NB4 (cell line): ENCODE results near the gene TM4SF20.

ENCODE experiments used
- POLR2A ChIP-seq: IDR thresholded peaks from 2 replicates; pipeline ENCODE4 v1.6.1; 2011; ENCODE audit warnings: mild to moderate bottlenecking; ENCODE audit not compliant: insufficient read length; ENCODE audit errors: extremely low read depth
- TF ChIP-seq, protein P1 (sequence below): IDR thresholded peaks from one replicate; pipeline ENCODE4 v1.5.1; 2012; ENCODE audit warnings: low read depth, low read length

DNA sequence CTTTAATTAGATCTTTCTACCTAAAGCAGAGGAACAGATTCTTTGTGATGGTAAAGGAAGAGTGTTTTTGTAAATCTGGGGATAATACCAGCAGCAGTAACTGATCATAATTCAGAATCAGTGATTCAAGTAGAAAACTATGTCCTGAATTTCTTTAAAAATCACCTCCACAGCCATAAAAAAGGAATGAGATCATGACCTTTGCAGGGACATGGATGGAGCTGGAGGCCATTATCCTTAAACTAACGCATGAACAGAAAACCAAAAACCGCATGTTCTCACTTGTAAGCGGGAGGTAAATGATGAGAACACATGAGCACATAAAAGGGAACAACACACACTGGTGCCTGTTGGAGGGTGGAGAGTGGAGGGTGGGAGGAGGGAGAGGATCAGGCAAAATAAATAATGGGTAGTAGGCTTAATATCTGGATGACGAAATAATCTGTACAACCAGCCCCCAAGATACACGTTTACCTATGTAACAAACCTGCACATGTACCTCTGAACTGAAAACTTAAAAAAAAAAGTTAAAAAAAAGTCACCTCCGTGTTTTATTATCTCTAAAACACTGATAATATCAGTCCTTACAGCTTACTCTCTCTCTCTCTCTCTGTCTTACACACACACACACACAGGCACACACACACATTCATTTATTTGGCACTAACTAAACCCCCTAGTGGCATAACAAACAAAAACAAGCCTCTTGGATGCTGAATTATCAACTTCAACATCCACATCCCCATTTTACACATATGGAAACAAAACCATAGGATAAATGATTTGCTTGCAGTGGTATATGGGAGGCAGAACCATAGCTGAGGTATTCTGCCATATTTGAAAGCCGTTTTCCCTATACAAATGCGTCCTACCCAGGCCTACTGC, 1.4 kb downstream of the TM4SF20 start:
- TF ChIP-seq, protein P1, sequence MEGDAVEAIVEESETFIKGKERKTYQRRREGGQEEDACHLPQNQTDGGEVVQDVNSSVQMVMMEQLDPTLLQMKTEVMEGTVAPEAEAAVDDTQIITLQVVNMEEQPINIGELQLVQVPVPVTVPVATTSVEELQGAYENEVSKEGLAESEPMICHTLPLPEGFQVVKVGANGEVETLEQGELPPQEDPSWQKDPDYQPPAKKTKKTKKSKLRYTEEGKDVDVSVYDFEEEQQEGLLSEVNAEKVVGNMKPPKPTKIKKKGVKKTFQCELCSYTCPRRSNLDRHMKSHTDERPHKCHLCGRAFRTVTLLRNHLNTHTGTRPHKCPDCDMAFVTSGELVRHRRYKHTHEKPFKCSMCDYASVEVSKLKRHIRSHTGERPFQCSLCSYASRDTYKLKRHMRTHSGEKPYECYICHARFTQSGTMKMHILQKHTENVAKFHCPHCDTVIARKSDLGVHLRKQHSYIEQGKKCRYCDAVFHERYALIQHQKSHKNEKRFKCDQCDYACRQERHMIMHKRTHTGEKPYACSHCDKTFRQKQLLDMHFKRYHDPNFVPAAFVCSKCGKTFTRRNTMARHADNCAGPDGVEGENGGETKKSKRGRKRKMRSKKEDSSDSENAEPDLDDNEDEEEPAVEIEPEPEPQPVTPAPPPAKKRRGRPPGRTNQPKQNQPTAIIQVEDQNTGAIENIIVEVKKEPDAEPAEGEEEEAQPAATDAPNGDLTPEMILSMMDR: no peak
- no peak for TF ChIP-seq POLR2A
